T-helper 22 cell (primary cell): ENCODE data around the gene EIF3F.

Source experiments
- DNase-seq: peaks from one replicate; pipeline ENCODE4 v3.0.0-alpha.2; 2020; ENCODE audit warnings: low read depth

EIF3F gene

DNA sequence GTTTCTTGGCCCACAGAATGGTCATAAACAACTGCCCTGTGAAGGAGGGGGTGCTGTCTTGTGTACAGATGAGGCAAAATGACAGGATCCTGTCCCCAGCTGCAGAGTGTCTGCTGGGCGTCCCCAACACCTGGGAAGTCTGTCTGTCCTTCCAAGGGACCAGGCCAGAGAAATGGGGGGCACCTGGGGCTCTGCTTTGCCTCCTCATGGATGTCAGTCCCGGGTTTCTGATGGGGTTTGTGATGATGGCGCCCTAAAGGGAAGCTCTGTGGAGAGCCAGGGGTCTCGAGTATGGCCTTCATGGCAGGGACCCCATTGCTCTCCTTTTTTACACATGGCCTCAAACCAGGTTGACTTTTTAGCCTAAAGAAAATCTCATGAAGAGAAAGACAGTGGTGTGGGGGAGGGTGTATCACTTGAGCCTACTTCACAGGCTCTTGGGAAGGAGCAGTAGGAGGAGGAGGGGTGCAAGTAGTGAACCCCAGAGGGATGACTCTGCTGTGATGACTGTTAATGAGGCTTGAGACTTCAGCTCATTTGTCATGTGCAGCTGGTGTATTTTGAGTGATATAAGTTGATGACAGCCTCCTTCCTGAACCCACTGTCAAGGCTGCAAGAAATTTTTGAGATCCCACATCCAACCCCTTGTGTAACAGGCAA is 53.3 kb downstream of the EIF3F start:
- DNase-seq, result no peak

DNA sequence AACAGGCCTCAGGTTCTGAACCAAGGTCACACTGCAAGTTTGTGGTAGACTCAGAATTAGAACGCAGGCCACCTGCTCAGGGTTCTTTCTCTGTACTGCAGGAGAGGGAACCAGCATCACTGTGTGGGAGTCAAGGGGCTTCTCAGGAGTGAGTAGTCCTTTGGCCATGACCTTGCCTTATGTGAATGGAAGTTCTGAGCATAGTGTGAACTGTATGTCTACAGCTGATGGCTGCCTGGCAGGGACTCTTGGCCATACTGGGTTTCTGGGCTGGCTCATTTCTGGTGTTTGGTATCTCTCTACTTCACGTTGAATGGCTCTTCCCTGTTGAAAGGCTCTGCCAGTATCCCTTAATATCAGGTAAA is 53.8 kb downstream of the EIF3F start:
- DNase-seq, result no peak

DNA sequence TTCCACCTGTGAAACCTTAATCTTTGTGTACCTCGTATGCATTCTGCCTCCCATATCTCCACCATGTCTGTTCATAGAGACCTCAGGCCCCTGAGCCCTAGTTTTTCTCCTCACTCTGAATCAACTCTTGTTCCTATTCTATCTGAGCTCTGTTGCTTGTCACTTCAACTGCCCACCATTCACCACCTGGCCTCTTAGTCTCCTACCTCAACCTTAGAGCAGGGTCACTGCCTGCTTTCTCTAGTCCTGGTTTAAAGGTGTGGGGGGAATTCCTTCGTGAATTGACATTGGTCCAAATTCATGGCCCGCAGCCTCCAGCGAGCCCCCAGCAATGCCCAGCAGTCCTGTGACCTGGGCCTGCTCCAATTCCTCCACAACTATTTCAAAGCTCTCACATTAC is 54.4 kb downstream of the EIF3F start:
- no peak for DNase-seq

DNA sequence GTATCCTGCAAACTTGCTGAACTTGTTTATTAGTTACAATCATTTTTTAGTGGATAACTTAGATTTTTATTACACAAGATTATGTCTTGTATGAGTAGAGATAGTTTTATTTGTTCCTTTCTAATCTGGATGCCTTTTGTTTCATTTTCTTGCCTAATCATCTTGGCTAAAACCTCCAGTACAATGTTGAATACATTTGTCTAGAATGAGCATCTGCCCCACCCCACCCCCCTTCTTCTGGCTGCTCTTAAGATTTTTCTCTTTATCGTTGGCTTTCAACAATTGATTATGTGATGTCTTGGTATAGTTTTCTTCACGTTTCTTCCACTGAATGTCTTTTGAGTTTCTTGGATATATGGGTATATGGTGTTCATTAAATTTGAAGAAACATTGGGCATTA is 56.6 kb downstream of the EIF3F start:
- no peak for DNase-seq

DNA sequence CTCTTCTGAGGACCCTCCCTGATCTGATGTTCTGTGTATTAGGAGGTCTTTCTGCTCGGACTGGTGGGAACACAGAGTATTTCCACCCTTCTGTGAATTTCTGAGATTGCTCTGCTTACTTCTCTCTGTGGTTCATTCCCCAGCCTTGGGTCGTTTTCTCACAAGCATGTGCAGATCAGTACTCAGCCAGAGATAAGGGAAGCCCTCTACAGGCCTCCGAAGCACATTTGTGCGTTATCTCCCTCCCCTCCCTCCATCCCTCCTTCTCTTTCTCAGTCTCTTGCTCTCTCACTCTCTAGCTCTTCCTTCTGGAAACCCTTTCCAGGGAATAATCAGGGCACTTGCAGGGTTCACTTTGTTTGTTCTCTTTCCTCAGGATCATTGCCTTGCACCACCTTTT is 58.7 kb downstream of the EIF3F start:
- no peak for DNase-seq

DNA sequence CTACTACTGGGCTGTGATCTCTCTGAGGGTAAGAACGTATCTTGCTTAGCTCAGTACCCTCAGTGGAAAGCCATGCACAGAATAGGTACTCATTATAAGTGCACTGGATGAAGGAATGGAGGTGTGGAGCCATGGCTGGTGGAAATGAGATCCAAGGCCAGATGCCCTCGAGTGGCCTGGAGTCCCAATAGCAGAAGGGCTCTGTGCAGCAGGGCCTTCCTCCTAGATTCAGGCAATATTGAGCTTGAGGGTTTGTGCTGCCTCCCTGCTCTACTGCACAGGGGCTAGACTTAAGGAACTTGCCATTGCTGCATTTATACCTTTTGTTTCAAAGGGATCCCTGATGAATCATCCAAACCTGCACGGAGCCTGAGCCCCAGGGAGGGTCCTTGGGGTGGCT is 60.2 kb downstream of the EIF3F start:
- DNase-seq, result no peak

DNA sequence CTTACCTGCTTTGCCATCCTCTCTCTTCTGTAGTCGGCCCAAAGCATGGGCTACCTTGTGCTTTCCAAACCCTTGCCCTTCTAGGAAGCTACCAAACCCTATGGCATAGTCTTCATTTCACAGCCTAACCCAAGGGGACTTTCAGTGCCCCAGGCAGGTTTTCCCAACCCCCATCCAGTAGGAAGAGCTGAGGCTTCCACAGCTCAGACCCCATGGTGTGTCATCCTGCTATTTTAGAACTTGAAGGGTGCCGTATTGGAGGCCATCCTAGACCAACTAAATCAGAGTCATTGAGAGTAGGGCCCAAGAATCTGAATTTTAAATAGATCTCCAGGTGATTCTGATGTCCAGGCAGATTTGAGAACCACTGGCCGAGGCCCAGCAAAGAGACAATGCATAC is 61.9 kb downstream of the EIF3F start:
- DNase-seq, result no peak
